Neural cell (in vitro differentiated cells): Measurements from ENCODE around the gene OR4N2. TPM values are rescaled to one million over a fixed set of nuclear protein-coding genes. Genes with fewer than 3 reads are reported as not detected.
"Not testable (repeated sequence)": the region's sequence is repeated elsewhere in the genome, so short reads cannot be mapped to it uniquely, and the experiment has no call there.

Source experiments
- H2AFZ ChIP-seq: fragments of 200-600, 300-800 bp; sonication (generic), shearing (Covaris generic); 2 replicates; pipeline ENCODE4 v1.6.0; 2014; ENCODE audit warnings: low read depth, mild to moderate bottlenecking, antibody characterized with exemption, low read length, moderate library complexity
- H3F3A ChIP-seq: fragments of 200-600 bp; shearing (Covaris generic); 2 replicates; pipeline ENCODE4 v1.6.1; 2016; ENCODE audit warnings: mild to moderate bottlenecking, moderate library complexity, mixed read lengths, antibody characterized with exemption, low read length; ENCODE audit not compliant: insufficient read depth, poor library complexity, severe bottlenecking
- H3K27ac ChIP-seq: fragments of 200-600, 300-800 bp; sonication (generic), shearing (Covaris generic); 2 replicates; pipeline ENCODE4 v1.5.1; 2014; ENCODE audit warnings: mild to moderate bottlenecking, low read length, moderate library complexity
- H3K27me3 ChIP-seq: fragments of 300-800, 200-600 bp; sonication (generic), shearing (Covaris generic); 2 replicates; pipeline ENCODE4 v1.6.0; 2014; ENCODE audit warnings: mild to moderate bottlenecking, low read depth, low read length, moderate library complexity; ENCODE audit not compliant: insufficient read depth
- H3K36me3 ChIP-seq: fragments of 300-800, 200-600 bp; sonication (generic), shearing (Covaris generic); 2 replicates; pipeline ENCODE4 v1.5.1; 2014; ENCODE audit warnings: mild to moderate bottlenecking, antibody characterized with exemption, low read length, moderate library complexity; ENCODE audit not compliant: insufficient read depth
- H3K4me2 ChIP-seq: fragments of 300-800, 200-600 bp; sonication (generic), shearing (Covaris generic); 2 replicates; pipeline ENCODE4 v1.6.0; 2014; ENCODE audit warnings: mild to moderate bottlenecking, low read length
- H3K4me3 ChIP-seq: fragments of 300-800, 200-600 bp; sonication (generic), shearing (Covaris generic); 2 replicates; pipeline ENCODE4 v1.5.1; 2014; ENCODE audit warnings: mild to moderate bottlenecking, low read length, moderate library complexity
- H3K79me2 ChIP-seq: fragments of 200-600 bp; shearing (Covaris generic); replicated peaks from 2 replicates; pipeline ENCODE4 v1.6.0; 2014; ENCODE audit warnings: mild to moderate bottlenecking, low read length, moderate library complexity; ENCODE audit not compliant: insufficient read depth
- H3K9ac ChIP-seq: fragments of 300-800, 200-600 bp; sonication (generic), shearing (Covaris generic); 2 replicates; pipeline ENCODE4 v1.6.1; 2016; ENCODE audit warnings: mild to moderate bottlenecking, low read length, mixed read lengths
- H3K9me2 ChIP-seq: fragments of 200-600 bp; shearing (Covaris generic); 2 replicates; pipeline ENCODE4 v1.6.1; 2016; ENCODE audit warnings: mild to moderate bottlenecking, low read length, mixed read lengths; ENCODE audit not compliant: insufficient read depth
- H3K9me3 ChIP-seq: fragments of 200-600, 300-800 bp; sonication (generic), shearing (Covaris generic); 2 replicates; pipeline ENCODE4 v1.6.1; 2016; ENCODE audit warnings: mild to moderate bottlenecking, mixed run types, low read length, moderate library complexity, mixed read lengths
- H4K20me1 ChIP-seq: fragments of 200-600 bp; shearing (Covaris generic); 2 replicates; pipeline ENCODE4 v1.6.1; 2016; ENCODE audit warnings: mild to moderate bottlenecking, mixed run types; ENCODE audit not compliant: insufficient read depth
- CTCF ChIP-seq: fragments of 450-650 bp; IDR thresholded peaks from 2 replicates; pipeline ENCODE4 v1.5.1; 2014; ENCODE audit warnings: antibody characterized with exemption, mild to moderate bottlenecking, moderate library complexity; ENCODE audit not compliant: poor library complexity, severe bottlenecking
- EP300 ChIP-seq: fragments of 450-650 bp; conservative IDR thresholded peaks from 2 replicates; pipeline ENCODE4 v1.6.1; 2014; ENCODE audit warnings: antibody characterized with exemption, mild to moderate bottlenecking, moderate library complexity; ENCODE audit not compliant: poor library complexity, severe bottlenecking
- EZH2 ChIP-seq: fragments of 200-600, 300-800 bp; shearing (Covaris generic), sonication (generic); IDR thresholded peaks from 2 replicates; pipeline ENCODE4 v1.6.1; 2014; ENCODE audit warnings: antibody characterized with exemption, low read length, borderline replicate concordance, mild to moderate bottlenecking; ENCODE audit not compliant: insufficient read depth, poor library complexity, severe bottlenecking
- MXI1 ChIP-seq: fragments of 450-650 bp; conservative IDR thresholded peaks from 2 replicates; pipeline ENCODE4 v1.6.1; 2014; ENCODE audit warnings: antibody characterized with exemption, mild to moderate bottlenecking; ENCODE audit not compliant: poor library complexity, severe bottlenecking
- POLR2AphosphoS5 ChIP-seq: IDR thresholded peaks from 2 replicates; pipeline ENCODE4 v1.6.1; 2012
- RAD21 ChIP-seq: fragments of 450-650 bp; conservative IDR thresholded peaks from 2 replicates; pipeline ENCODE4 v1.6.1; 2014; ENCODE audit warnings: antibody characterized with exemption, mild to moderate bottlenecking, moderate library complexity
- REST ChIP-seq: IDR thresholded peaks from 2 replicates; pipeline ENCODE4 v1.6.1; 2012; ENCODE audit warnings: borderline replicate concordance
- SMC3 ChIP-seq: fragments of 450-650 bp; conservative IDR thresholded peaks from 2 replicates; pipeline ENCODE4 v1.6.1; 2014; ENCODE audit warnings: antibody characterized with exemption, mild to moderate bottlenecking, moderate library complexity; ENCODE audit not compliant: poor library complexity
- TAF1 ChIP-seq: IDR thresholded peaks from 2 replicates; pipeline ENCODE4 v1.6.1; 2012; ENCODE audit warnings: low read depth
- polyA plus RNA-seq: library from polyadenylated mRNA; depleted of rRNA; stranded (reverse); fragments of >200 nt; gene quantifications from 2 replicates; pipeline ENCODE4 v1.2.3, GENCODE V29; 2014

OR4N2 gene
- polyA plus RNA-seq, 1 donor from 2014 or later: not detected

GRCh38 chr14:19827626-19828244 lies 24.2 kb downstream of the OR4N2 start:
- H3K4me3 ChIP-seq, H3K27me3 ChIP-seq, H3K9me3 ChIP-seq: not testable (repeated sequence)

GRCh38 chr14:19828314-19828713 lies 24.7 kb downstream of the OR4N2 start:
- no peak overlapping the region for H3K4me2 ChIP-seq
- TF ChIP-seq SMC3 (no peak), TAF1 (no peak), EZH2 (no peak), REST (no peak), POLR2AphosphoS5 (no peak), MXI1 (no peak), CTCF (no peak), EP300 (no peak), RAD21 (no peak)

More at GRCh38 chr14:19827626-19828244, 24.2 kb downstream of the OR4N2 start:
- not testable (repeated sequence) for H3F3A ChIP-seq, H2AFZ ChIP-seq, H3K79me2 ChIP-seq, H4K20me1 ChIP-seq, H3K36me3 ChIP-seq, H3K9ac ChIP-seq, H3K4me2 ChIP-seq, H3K27ac ChIP-seq, H3K9me2 ChIP-seq

GRCh38 chr14:19834203-19834848 lies 30.8 kb downstream of the OR4N2 start:
- H3K4me3 ChIP-seq, H3K36me3 ChIP-seq, H4K20me1 ChIP-seq, H3K9me2 ChIP-seq, H3K27me3 ChIP-seq, H3K9ac ChIP-seq, H3K4me2 ChIP-seq, H3K27ac ChIP-seq, H3K79me2 ChIP-seq, H2AFZ ChIP-seq, H3F3A ChIP-seq, H3K9me3 ChIP-seq: not testable (repeated sequence)

More at GRCh38 chr14:19828314-19828713, 24.7 kb downstream of the OR4N2 start:
- H3K27ac ChIP-seq: no peak overlapping the region
- H4K20me1 ChIP-seq: no peaks in the 10 kb centered on the region
- H3K79me2 ChIP-seq: no peaks in the 10 kb centered on the region
- no peaks in the 10 kb centered on the region for H3F3A ChIP-seq
- no peak overlapping the region for H3K4me3 ChIP-seq
- H2AFZ ChIP-seq: no peak overlapping the region
- H3K27me3 ChIP-seq: no peaks in the 10 kb centered on the region
- H3K9me3 ChIP-seq: no peaks in the 10 kb centered on the region
- H3K9ac ChIP-seq: no peak overlapping the region
- H3K36me3 ChIP-seq: no peaks in the 10 kb centered on the region
- no peaks in the 10 kb centered on the region for H3K9me2 ChIP-seq
